IPS-18a (cell line): ENCODE results near the gene MAF.

Experiments
- H3K27ac ChIP-seq: one replicate; pipeline ENCODE4 v1.5.1; 2013; ENCODE audit warnings: low read length
- H3K27me3 ChIP-seq: one replicate; pipeline ENCODE4 v1.6.1; 2013; ENCODE audit warnings: mild to moderate bottlenecking, low read length; ENCODE audit not compliant: control insufficient read depth, insufficient read depth
- H3K36me3 ChIP-seq: one replicate; pipeline ENCODE4 v1.6.1; 2013; ENCODE audit warnings: low read depth, low read length; ENCODE audit not compliant: control insufficient read depth
- H3K4me1 ChIP-seq: one replicate; pipeline ENCODE4 v1.6.1; 2013; ENCODE audit warnings: low read depth, low read length; ENCODE audit not compliant: control insufficient read depth
- H3K4me3 ChIP-seq: one replicate; pipeline ENCODE4 v1.5.1; 2013; ENCODE audit warnings: low read length
- H3K9ac ChIP-seq: one replicate; pipeline ENCODE4 v1.6.1; 2013; ENCODE audit warnings: mild to moderate bottlenecking, low read length, moderate library complexity
- H3K9me3 ChIP-seq: one replicate; pipeline ENCODE4 v1.6.1; 2013; ENCODE audit warnings: low read depth, low read length; ENCODE audit not compliant: control insufficient read depth

MAF gene

DNA sequence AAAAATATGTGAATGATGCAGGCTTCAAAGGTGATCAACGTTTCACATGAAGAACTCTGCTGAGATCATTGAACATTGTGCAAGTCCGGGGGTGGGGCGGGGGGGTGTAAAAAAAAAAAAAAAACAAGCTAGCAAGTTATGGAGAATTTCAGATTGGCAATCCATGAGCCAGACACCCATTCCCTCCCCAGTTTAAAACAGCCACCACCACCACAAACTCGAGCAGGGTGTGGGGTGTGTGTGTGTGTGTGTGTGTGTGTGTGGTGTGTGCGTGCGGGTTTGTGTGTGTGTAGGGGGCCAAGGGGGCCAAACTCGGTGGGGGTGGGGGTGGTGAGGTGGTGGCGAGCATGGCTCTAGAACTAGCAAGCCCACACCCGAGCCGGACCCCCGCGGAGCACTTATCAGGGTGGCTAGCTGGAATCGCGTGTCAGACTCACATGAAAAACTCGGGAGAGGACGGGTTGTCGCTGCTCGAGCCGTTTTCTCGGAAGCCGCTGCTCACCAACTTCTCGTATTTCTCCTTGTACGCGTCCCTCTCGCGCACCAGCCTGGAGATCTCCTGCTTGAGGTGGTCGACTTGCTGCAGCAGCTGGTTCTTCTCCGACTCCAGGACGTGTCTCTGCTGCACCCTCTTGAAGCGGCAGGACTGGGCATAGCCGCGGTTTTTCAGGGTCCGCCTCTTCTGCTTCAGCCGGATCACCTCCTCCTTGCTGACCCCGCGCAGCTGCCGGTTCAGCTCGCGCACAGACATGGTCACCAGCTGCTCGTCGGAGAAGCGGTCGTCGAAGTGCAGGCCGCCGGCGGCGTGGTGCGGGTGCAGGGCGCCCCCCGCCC lies 2.0 kb downstream of the MAF start:
- H3K27me3 ChIP-seq: peaks cover 12% of the 10 kb centered on the region
- H3K9me3 ChIP-seq: no peaks in the 10 kb centered on the region
- peaks cover 24% of the 10 kb centered on the region for H3K4me1 ChIP-seq
- H3K4me3 ChIP-seq: peak overlapping the region; percentile 70
- H3K36me3 ChIP-seq: no peaks in the 10 kb centered on the region
- no peak overlapping the region for H3K27ac ChIP-seq
- H3K9ac ChIP-seq: peak overlapping the region; percentile 33

DNA sequence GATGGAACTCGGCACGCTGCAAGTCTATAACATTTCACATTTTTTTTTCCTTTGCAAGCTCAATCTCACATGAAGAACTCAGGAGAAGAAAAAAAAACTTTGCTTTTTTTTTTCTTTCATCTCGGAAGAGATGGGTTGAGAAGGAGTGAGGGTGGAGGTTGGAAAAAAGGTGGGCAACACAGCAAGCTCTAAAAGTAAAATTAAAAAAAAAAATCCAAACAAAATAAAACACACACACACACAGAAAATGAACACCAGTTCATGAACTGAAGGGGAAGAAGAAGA lies 2.5 kb downstream of the MAF start:
- Histone ChIP-seq H3K27me3 (peaks cover 12% of the 10 kb centered on the region), H3K27ac (no peak overlapping the region), H3K4me3 (peak overlapping the region; percentile 70), H3K9me3 (no peaks in the 10 kb centered on the region), H3K9ac (peak overlapping the region; percentile 33), H3K36me3 (no peaks in the 10 kb centered on the region), H3K4me1 (peaks cover 24% of the 10 kb centered on the region)

GRCh38 chr16:79597277-79598062 lies 3.1 kb downstream of the MAF start:
- Histone ChIP-seq H3K9ac (peak overlapping the region; percentile 33), H3K9me3 (no peaks in the 10 kb centered on the region), H3K27me3 (peaks cover 12% of the 10 kb centered on the region), H3K36me3 (no peaks in the 10 kb centered on the region), H3K4me3 (peak overlapping the region; percentile 70), H3K27ac (no peak overlapping the region), H3K4me1 (peaks cover 19% of the 10 kb centered on the region)

- H3K27me3 ChIP-seq: peaks cover 12% of the 10 kb centered on the region
- no peaks in the 10 kb centered on the region for H3K36me3 ChIP-seq
- H3K4me3 ChIP-seq: peak overlapping the region; percentile 70
- H3K4me1 ChIP-seq: peaks cover 30% of the 10 kb centered on the region
- no peaks in the 10 kb centered on the region for H3K9me3 ChIP-seq
- H3K27ac ChIP-seq: no peak overlapping the region
- no peak overlapping the region for H3K9ac ChIP-seq
These were observed 4.5 kb downstream of the MAF start for GRCh38 chr16:79595931-79596450.

GRCh38 chr16:79595231-79595641 lies 5.3 kb downstream of the MAF start:
- Histone ChIP-seq H3K36me3 (no peaks in the 10 kb centered on the region), H3K9me3 (no peaks in the 10 kb centered on the region), H3K4me1 (peaks cover 32% of the 10 kb centered on the region), H3K4me3 (no peak overlapping the region), H3K27ac (no peak overlapping the region), H3K9ac (no peak overlapping the region), H3K27me3 (peaks cover 12% of the 10 kb centered on the region)

GRCh38 chr16:79593754-79594153 lies 6.8 kb downstream of the MAF start:
- no peaks in the 10 kb centered on the region for H3K9me3 ChIP-seq
- no peak overlapping the region for H3K9ac ChIP-seq
- H3K36me3 ChIP-seq: no peaks in the 10 kb centered on the region
- peaks cover 17% of the 10 kb centered on the region for H3K27me3 ChIP-seq
- no peak overlapping the region for H3K4me3 ChIP-seq
- H3K4me1 ChIP-seq: peaks cover 32% of the 10 kb centered on the region
- no peak overlapping the region for H3K27ac ChIP-seq

GRCh38 chr16:79593074-79593531 lies 7.4 kb downstream of the MAF start:
- no peak overlapping the region for H3K4me3 ChIP-seq
- H3K27ac ChIP-seq: no peak overlapping the region
- no peaks in the 10 kb centered on the region for H3K36me3 ChIP-seq
- H3K9ac ChIP-seq: no peak overlapping the region
- H3K27me3 ChIP-seq: peaks cover 11% of the 10 kb centered on the region
- peaks cover 32% of the 10 kb centered on the region for H3K4me1 ChIP-seq
- no peaks in the 10 kb centered on the region for H3K9me3 ChIP-seq

- Histone ChIP-seq H3K27me3 (peaks cover 6% of the 10 kb centered on the region), H3K27ac (no peak overlapping the region), H3K36me3 (no peaks in the 10 kb centered on the region), H3K9ac (no peak overlapping the region), H3K9me3 (no peaks in the 10 kb centered on the region), H3K4me3 (no peak overlapping the region), H3K4me1 (peaks cover 24% of the 10 kb centered on the region)
These were observed 8.4 kb downstream of the MAF start for GRCh38 chr16:79592186-79592585.

- H3K27ac ChIP-seq: no peak overlapping the region
- H3K9ac ChIP-seq: no peak overlapping the region
- no peaks in the 10 kb centered on the region for H3K36me3 ChIP-seq
- H3K9me3 ChIP-seq: no peaks in the 10 kb centered on the region
- H3K27me3 ChIP-seq: peaks cover 6% of the 10 kb centered on the region
- H3K4me3 ChIP-seq: peak overlapping the region; percentile 19
- peaks cover 16% of the 10 kb centered on the region for H3K4me1 ChIP-seq
These were observed 10.9 kb downstream of the MAF start for GRCh38 chr16:79589601-79590102.

- Histone ChIP-seq H3K4me3 (no peak overlapping the region), H3K9me3 (no peaks in the 10 kb centered on the region), H3K4me1 (peaks cover 16% of the 10 kb centered on the region), H3K27ac (no peak overlapping the region), H3K36me3 (no peaks in the 10 kb centered on the region), H3K9ac (no peak overlapping the region), H3K27me3 (peaks cover 6% of the 10 kb centered on the region)
These were observed 12.6 kb downstream of the MAF start for GRCh38 chr16:79587897-79588296.

- Histone ChIP-seq H3K9me3 (no peaks in the 10 kb centered on the region), H3K27ac (no peak overlapping the region), H3K9ac (no peak overlapping the region), H3K27me3 (peaks cover 6% of the 10 kb centered on the region), H3K4me3 (no peak overlapping the region), H3K36me3 (no peaks in the 10 kb centered on the region), H3K4me1 (peaks cover 15% of the 10 kb centered on the region)
These were observed 13.2 kb downstream of the MAF start for GRCh38 chr16:79587296-79587695.
